ENCODE data around the gene MAGIX.

The MAGIX gene

DNA sequence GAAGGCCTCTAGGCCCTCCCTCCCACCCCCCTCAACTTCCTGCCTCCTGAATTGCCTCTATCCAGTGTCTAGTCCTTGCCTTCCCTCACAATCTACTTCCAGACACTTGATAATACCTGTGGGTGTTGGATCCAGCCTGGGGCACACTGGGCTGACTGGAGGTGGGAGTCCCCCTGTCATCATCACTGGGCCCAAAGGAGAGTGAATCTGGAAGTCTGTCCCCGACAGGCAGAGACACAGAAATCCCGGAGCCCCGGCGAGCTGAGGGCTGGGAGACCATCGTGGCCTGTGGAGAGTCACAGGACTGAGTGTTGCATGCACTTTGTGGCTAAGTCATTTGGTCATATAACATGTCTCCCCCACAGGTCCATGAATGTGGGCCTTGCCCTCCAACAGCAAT lies 45.8 kb downstream of the MAGIX start:
- DNase-seq, result no peak

DNA sequence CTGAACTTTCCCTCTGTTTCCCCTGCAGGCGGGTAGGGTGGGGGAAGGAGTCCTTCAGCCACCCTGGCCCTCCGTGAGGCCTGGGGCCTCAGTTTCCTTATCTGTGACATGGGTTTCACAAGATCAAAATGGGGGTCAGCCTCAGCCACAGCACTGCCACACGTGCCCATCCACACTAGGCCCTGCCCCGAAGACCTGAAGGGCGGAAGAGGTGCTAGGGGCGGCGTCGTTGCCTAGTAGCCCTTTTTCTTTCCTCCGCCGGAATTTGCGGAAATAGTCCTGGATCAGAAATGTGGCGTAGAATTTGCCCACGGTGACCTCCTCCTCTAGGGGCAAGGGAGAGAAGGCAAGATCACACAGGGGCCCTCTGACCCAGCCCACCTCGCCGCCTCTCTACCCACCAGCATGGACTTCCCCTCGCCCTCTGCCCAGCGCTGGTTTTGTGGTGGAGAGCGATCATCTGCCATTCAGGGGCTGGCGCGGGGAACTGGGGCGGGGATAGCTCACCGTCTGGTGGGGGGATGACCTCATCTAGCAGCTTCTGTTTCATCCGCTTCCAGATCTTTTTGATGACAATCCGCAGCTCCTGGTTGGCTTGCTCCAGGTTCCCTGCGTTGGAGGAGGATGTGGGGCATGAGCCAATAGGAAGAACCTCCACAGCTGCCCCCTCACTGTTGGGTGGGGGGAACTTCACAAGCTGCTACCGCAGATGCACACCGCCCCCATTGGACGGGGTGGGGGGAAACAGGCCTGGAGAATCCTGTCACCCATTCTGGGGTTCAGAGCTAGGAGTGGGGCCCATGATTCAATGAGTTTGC lies 47.1 kb downstream of the MAGIX start:
- no peak for DNase-seq

DNA sequence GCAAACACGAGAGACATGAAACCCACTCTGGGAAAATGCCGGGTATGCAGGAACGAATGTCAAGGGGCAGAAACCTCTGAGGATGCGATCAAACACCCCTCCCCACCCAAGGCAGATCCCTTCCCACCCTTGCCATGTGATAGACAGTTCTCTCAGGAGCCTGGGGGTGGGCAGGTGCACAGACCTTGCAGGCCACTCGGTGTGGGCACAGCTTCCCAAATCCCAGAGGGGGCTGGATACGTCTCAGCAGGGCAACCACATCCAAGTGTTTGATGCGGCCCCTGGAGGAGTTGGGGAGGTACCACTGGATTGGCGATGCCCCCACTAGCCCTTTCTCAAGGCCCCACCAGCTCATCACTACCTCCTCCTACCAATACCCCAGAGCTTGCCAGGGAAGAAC lies 47.8 kb downstream of the MAGIX start:
- no peak for DNase-seq

DNA sequence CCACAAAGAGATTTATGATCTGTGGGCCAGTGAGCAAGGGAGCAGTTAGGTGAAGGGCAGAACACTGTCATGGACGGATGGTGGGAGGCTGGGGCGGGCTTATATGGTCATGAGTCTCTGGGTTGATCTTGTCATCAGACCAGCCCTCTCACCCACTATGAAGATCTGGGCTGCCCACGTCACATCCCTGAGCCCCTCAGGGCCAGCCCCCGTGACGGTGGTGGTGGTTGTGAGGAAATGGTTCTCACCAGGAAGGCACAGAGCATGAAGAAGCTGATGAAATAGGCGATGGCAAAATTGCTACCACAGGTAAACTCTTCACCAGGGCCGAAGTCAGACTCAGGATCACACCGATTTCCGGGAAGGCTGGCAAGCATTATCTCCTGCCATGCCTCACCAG lies 48.5 kb downstream of the MAGIX start:
- no peak for DNase-seq

DNA sequence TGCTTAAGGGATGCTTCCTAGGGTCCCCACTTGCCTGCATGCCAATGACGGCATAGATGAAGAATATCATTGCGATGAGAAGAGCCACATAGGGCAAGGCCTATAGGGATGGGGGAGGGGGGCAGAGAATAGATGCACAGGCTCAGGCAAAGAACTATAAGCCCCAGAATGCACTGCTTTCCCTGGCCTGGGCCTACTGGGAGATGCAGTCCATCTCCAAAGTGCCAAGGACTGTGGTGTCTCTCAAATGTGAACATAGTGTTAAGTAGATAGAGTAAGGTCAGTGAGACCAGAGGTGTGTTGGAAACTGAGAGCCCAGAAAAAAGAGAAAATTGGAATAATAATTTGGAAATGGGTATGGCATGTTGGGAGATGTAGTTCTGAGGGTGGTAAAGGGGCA lies 49.7 kb downstream of the MAGIX start:
- no peak for DNase-seq

DNA sequence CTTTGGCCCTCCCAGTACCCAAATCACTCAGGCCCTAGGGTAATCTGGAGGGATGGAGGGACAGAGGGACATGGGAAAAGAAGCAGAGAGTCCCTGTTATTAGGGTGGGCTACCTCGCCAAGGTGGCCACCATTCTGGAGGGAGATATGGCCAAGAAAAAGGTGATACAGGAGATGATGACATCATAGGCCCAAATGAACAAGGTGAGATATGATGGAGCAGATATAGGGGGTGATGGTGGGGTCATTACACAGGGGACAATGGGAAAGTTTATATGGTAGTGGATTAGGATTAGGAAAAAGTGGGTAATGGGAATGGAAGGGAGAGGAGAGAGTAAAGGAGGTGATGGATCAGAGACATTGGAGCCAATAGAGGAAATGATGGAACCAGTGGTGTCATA lies 50.3 kb downstream of the MAGIX start:
- no peak for DNase-seq

DNA sequence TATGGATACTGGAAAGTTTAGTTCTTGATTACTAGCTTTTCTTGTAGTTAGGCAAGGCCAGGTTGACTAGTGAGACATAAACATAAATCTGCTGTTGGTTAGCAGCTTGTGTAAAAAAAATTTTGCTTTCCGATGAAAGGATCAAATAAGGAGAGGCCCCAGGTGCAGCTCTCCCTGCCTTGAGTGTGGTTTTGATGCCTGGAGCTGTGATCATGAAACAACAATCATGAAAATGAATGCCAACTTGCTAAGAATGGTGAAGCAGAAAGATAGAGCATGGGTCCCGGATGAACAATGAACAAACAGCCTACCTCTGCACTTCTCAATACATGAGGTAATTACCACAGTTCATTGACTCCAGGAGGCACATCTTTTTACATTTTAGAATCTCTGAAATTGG lies 51.9 kb downstream of the MAGIX start:
- no peak for DNase-seq

DNA sequence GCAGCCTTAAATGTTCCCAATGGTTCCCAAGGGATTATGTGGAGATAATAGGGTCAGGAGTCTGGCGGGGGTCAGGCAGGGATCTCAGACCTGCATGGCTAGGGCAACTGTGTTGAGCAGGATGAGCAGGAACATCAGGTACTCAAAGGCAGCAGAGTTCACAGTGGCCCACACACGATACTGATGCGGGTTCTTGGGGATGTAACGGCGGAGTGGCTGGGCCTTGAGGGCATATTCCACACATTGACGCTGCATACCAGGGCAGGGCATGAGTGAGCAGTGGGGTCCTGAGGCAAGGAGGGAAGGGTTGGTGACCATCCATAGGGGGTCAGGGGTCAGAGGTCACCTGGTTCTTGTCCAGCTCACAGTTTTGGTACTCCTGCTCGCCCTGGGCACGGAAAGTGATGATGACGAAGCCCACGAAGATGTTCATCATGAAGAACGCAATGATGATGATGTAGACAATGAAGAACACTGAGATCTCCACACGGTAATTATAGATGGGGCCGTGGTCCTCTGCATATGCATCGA lies 52.5 kb downstream of the MAGIX start:
- no peak for DNase-seq
